Measurements from ENCODE around the gene EXOC4.
"Not testable (repeated sequence)": the region's sequence is repeated elsewhere in the genome, so short reads cannot be mapped to it uniquely, and the experiment has no call there.

The EXOC4 gene

GRCh38 chr7:133775201-133775600, 522.3 kb downstream of the EXOC4 start:
- TF ChIP-seq ZNF274 (IDR thresholded peaks at IDR 0.05; ENCODE audit: low read depth, low read length) (no peak), YY1 (IDR thresholded peaks at IDR 0.05; ENCODE audit: insufficient read depth, insufficient read length) (no peak), SUZ12 (IDR thresholded peaks at IDR 0.05; ENCODE audit: extremely low read depth, insufficient read depth, insufficient read length) (no peak)
- no peaks in the 10 kb centered on the region for H3K36me3 ChIP-seq (ENCODE audit: insufficient read depth, insufficient read length, low read length)
- peaks cover 7% of the 10 kb centered on the region; the same call in 1 of the 2 replicates for H3K9me3 ChIP-seq (ENCODE audit: insufficient read depth, low read length)
- no peak overlapping the region for H3K4me3 ChIP-seq (ENCODE audit: insufficient read length, low read depth)
- no peak overlapping the region for H3K9ac ChIP-seq (ENCODE audit: insufficient read length, low read depth)
- no peak for DNase-seq (ENCODE audit: low read depth, low spot score)
- H3K4me1 ChIP-seq (ENCODE audit: insufficient read depth, insufficient read length), result no peaks in the 10 kb centered on the region
- H3K27me3 ChIP-seq (ENCODE audit: insufficient read depth, insufficient read length), result no peaks in the 10 kb centered on the region

GRCh38 chr7:133776266-133776665, 523.4 kb downstream of the EXOC4 start:
- Histone ChIP-seq H3K36me3 (ENCODE audit: insufficient read depth, insufficient read length, low read length) (no peaks in the 10 kb centered on the region), H3K9me3 (ENCODE audit: insufficient read depth, low read length) (peaks cover 7% of the 10 kb centered on the region; the same call in 1 of the 2 replicates), H3K27me3 (ENCODE audit: insufficient read depth, insufficient read length) (no peaks in the 10 kb centered on the region), H3K9ac (ENCODE audit: insufficient read length, low read depth) (no peak overlapping the region), H3K4me3 (ENCODE audit: insufficient read length, low read depth) (no peak overlapping the region), H3K4me1 (ENCODE audit: insufficient read depth, insufficient read length) (no peaks in the 10 kb centered on the region)
- no peak for TF ChIP-seq SUZ12 (IDR thresholded peaks at IDR 0.05; ENCODE audit: extremely low read depth, insufficient read depth, insufficient read length)
- TF ChIP-seq ZNF274 (IDR thresholded peaks at IDR 0.05; ENCODE audit: low read depth, low read length), result no peak
- no peak for TF ChIP-seq YY1 (IDR thresholded peaks at IDR 0.05; ENCODE audit: insufficient read depth, insufficient read length)
- no peak for DNase-seq (ENCODE audit: low read depth, low spot score)

DNA sequence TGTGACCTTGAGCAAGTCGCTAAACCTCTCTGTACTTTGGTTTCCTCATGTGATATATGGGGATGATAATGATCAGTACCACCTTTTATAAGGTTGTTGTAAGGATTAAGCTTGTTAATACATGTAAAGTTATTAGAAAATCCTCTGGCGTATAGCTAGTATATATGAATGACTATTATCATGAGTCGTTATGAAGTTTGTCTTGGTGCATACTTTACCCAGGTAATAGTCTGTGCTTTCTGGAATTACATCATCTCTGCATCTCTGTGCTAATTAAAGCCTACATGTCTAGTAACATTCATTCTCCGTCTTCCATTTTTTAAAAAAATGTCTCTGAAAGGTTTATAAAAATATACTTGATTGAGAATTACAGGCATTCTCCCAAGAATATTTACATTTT, 524.8 kb downstream of the EXOC4 start:
- Histone ChIP-seq H3K27me3 (ENCODE audit: insufficient read depth, insufficient read length) (no peaks in the 10 kb centered on the region), H3K9me3 (ENCODE audit: insufficient read depth, low read length) (peaks cover 7% of the 10 kb centered on the region; the same call in 1 of the 2 replicates), H3K4me3 (ENCODE audit: insufficient read length, low read depth) (no peak overlapping the region), H3K9ac (ENCODE audit: insufficient read length, low read depth) (no peak overlapping the region), H3K4me1 (ENCODE audit: insufficient read depth, insufficient read length) (no peaks in the 10 kb centered on the region), H3K36me3 (ENCODE audit: insufficient read depth, insufficient read length, low read length) (no peaks in the 10 kb centered on the region)
- TF ChIP-seq SUZ12 (IDR thresholded peaks at IDR 0.05; ENCODE audit: extremely low read depth, insufficient read depth, insufficient read length) (no peak), ZNF274 (IDR thresholded peaks at IDR 0.05; ENCODE audit: low read depth, low read length) (no peak), YY1 (IDR thresholded peaks at IDR 0.05; ENCODE audit: insufficient read depth, insufficient read length) (no peak)
- DNase-seq (ENCODE audit: low read depth, low spot score), result no peak

GRCh38 chr7:133778472-133778871, 525.6 kb downstream of the EXOC4 start:
- Histone ChIP-seq H3K36me3 (ENCODE audit: insufficient read depth, insufficient read length, low read length) (no peaks in the 10 kb centered on the region), H3K4me1 (ENCODE audit: insufficient read depth, insufficient read length) (no peaks in the 10 kb centered on the region), H3K9ac (ENCODE audit: insufficient read length, low read depth) (no peak overlapping the region), H3K9me3 (ENCODE audit: insufficient read depth, low read length) (peaks cover 7% of the 10 kb centered on the region; the same call in 1 of the 2 replicates), H3K4me3 (ENCODE audit: insufficient read length, low read depth) (no peak overlapping the region), H3K27me3 (ENCODE audit: insufficient read depth, insufficient read length) (no peaks in the 10 kb centered on the region)
- no peak for DNase-seq (ENCODE audit: low read depth, low spot score)
- no peak for TF ChIP-seq ZNF274 (IDR thresholded peaks at IDR 0.05; ENCODE audit: low read depth, low read length)
- no peak for TF ChIP-seq YY1 (IDR thresholded peaks at IDR 0.05; ENCODE audit: insufficient read depth, insufficient read length)
- TF ChIP-seq SUZ12 (IDR thresholded peaks at IDR 0.05; ENCODE audit: extremely low read depth, insufficient read depth, insufficient read length), result no peak

DNA sequence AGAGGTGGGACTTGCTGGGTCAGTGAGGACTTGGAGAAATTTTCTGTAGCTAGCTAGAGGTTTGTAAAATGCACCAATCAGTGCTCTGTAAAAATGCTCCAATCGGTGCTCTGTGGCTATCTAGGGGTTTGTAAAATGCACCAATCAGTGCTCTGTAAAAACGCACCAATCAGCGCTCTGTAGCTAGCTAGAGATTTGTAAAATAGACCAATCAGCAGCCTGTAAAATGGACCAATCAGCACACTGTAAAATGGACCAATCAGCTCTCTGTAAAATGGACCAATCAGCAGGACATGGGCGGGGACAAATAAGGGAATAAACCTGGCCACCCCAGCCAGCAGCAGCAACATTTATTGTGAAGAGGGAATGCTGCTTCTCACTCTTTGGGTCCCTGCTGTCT, 526.7 kb downstream of the EXOC4 start:
- H3K36me3 ChIP-seq (ENCODE audit: insufficient read depth, insufficient read length, low read length); H3K4me3 ChIP-seq (ENCODE audit: insufficient read length, low read depth); DNase-seq (ENCODE audit: low read depth, low spot score); H3K27me3 ChIP-seq (ENCODE audit: insufficient read depth, insufficient read length); H3K9ac ChIP-seq (ENCODE audit: insufficient read length, low read depth); H3K9me3 ChIP-seq (ENCODE audit: insufficient read depth, low read length); H3K4me1 ChIP-seq (ENCODE audit: insufficient read depth, insufficient read length): not testable (repeated sequence)

- Histone ChIP-seq H3K36me3 (ENCODE audit: insufficient read depth, insufficient read length, low read length) (no peaks in the 10 kb centered on the region), H3K9me3 (ENCODE audit: insufficient read depth, low read length) (peaks cover 7% of the 10 kb centered on the region; the same call in 1 of the 2 replicates), H3K9ac (ENCODE audit: insufficient read length, low read depth) (no peak overlapping the region), H3K4me1 (ENCODE audit: insufficient read depth, insufficient read length) (no peaks in the 10 kb centered on the region), H3K27me3 (ENCODE audit: insufficient read depth, insufficient read length) (no peaks in the 10 kb centered on the region), H3K4me3 (ENCODE audit: insufficient read length, low read depth) (no peak overlapping the region)
- DNase-seq (ENCODE audit: low read depth, low spot score), result no peak
- TF ChIP-seq YY1 (IDR thresholded peaks at IDR 0.05; ENCODE audit: insufficient read depth, insufficient read length) (no peak), ZNF274 (IDR thresholded peaks at IDR 0.05; ENCODE audit: low read depth, low read length) (no peak), SUZ12 (IDR thresholded peaks at IDR 0.05; ENCODE audit: extremely low read depth, insufficient read depth, insufficient read length) (no peak)
Observed at GRCh38 chr7:133780912-133781311, 528.0 kb downstream of the EXOC4 start.

GRCh38 chr7:133781486-133782090, 528.7 kb downstream of the EXOC4 start:
- Histone ChIP-seq H3K4me3 (ENCODE audit: insufficient read length, low read depth) (no peak overlapping the region), H3K4me1 (ENCODE audit: insufficient read depth, insufficient read length) (no peaks in the 10 kb centered on the region), H3K27me3 (ENCODE audit: insufficient read depth, insufficient read length) (no peaks in the 10 kb centered on the region), H3K9ac (ENCODE audit: insufficient read length, low read depth) (no peak overlapping the region), H3K36me3 (ENCODE audit: insufficient read depth, insufficient read length, low read length) (no peaks in the 10 kb centered on the region), H3K9me3 (ENCODE audit: insufficient read depth, low read length) (peaks cover 7% of the 10 kb centered on the region; the same call in 1 of the 2 replicates)
- TF ChIP-seq ZNF274 (IDR thresholded peaks at IDR 0.05; ENCODE audit: low read depth, low read length) (no peak), YY1 (IDR thresholded peaks at IDR 0.05; ENCODE audit: insufficient read depth, insufficient read length) (no peak), SUZ12 (IDR thresholded peaks at IDR 0.05; ENCODE audit: extremely low read depth, insufficient read depth, insufficient read length) (no peak)
- no peak for DNase-seq (ENCODE audit: low read depth, low spot score)

Measured in NT2/D1 (cell line).